GM12878 (cell line): ENCODE measurements around the gene PES1. TPM values are rescaled to one million over a fixed set of nuclear protein-coding genes. Genes with fewer than 3 reads are reported as not detected.
A peak's percentile ranks its signal among the peaks of the same experiment; 100 is the strongest.

Experiments used
- BHLHE40 ChIP-seq, 2 experiments: fragments of 450-650 bp in 1 of 2; IDR thresholded peaks; 2 replicates each; pipeline ENCODE4 v1.6.1; 2011 to 2017; ENCODE audit warnings: low read depth in 2 of 2, borderline replicate concordance in 1 of 2, improper control_type of control experiment in 1 of 2, low read length in 1 of 2, mild to moderate bottlenecking in 1 of 2
- CBFB ChIP-seq: IDR thresholded peaks from 2 replicates; pipeline ENCODE4 v1.6.1; 2016; ENCODE audit warnings: antibody characterized with exemption, low read depth
- HDGF ChIP-seq: fragments of 450-650 bp; IDR thresholded peaks from 2 replicates; pipeline ENCODE4 v1.6.1; 2016; ENCODE audit warnings: antibody characterized with exemption
- IKZF1 ChIP-seq: fragments of 450-650 bp; conservative IDR thresholded peaks from 2 replicates; pipeline ENCODE4 v1.6.1; 2017; ENCODE audit warnings: antibody characterized with exemption, mild to moderate bottlenecking
- MEF2B ChIP-seq: fragments of 450-650 bp; IDR thresholded peaks from 2 replicates; pipeline ENCODE4 v1.6.1; 2018; ENCODE audit warnings: mild to moderate bottlenecking, moderate library complexity; ENCODE audit not compliant: partially characterized antibody, poor library complexity, severe bottlenecking
- MTA2 ChIP-seq: fragments of 450-650 bp; IDR thresholded peaks from 2 replicates; pipeline ENCODE4 v1.6.1; 2016; ENCODE audit warnings: low read depth, mild to moderate bottlenecking, moderate library complexity
- MXI1 ChIP-seq: fragments of 150-350 bp; IDR thresholded peaks from 2 replicates; pipeline ENCODE4 v1.6.1; 2011; ENCODE audit warnings: low read depth, mild to moderate bottlenecking, inconsistent platforms, low read length, improper control_type of control experiment
- PML ChIP-seq: IDR thresholded peaks from 2 replicates; pipeline ENCODE4 v1.6.1; 2012; ENCODE audit warnings: low read length, inconsistent platforms
- polyA plus RNA-seq, 11 experiments: library from polyadenylated mRNA; depleted of rRNA in 4 of 11; unstranded in 6 of 11; stranded (reverse) in 5 of 11; fragments of >200 nt; fragmentation: Nextera tagmentation in 4 of 11; fragmentation: Illumina TruSeq in 1 of 11; extraction: Ambion mirVana in 4 of 11; extraction: Trizol in 1 of 11; gene quantifications; 1 replicate in 1 of 11; 2 replicates in 10 of 11; pipeline versions ENCODE4 v1.2.1 to v1.2.3, GENCODE V29; 2011 to 2016; ENCODE audit warnings: inconsistent platforms in 2 of 11, missing spikeins in 2 of 11, low read depth in 1 of 11
- total RNA-seq, 4 experiments: library from RNA; depleted of rRNA in 3 of 4; stranded (reverse); fragments of >200 nt in 3 of 4; fragmentation: Illumina TruSeq in 1 of 4; extraction: Trizol in 1 of 4; gene quantifications; 2 replicates each; pipeline versions ENCODE4 v1.2.1 to v1.2.3, GENCODE V29; 2013 to 2021
- TF ChIP-seq, protein P1 (sequence below): fragments of 450-650 bp; IDR thresholded peaks from 2 replicates; pipeline ENCODE4 v1.6.1; 2017; ENCODE audit warnings: mild to moderate bottlenecking, low read depth, inconsistent platforms; ENCODE audit not compliant: poor library complexity, severe bottlenecking
- TF ChIP-seq, protein P2 (sequence below): fragments of 450-650 bp; IDR thresholded peaks from 2 replicates; pipeline ENCODE4 v1.6.1; 2017; ENCODE audit warnings: mild to moderate bottlenecking, moderate library complexity
- TF ChIP-seq, protein P3 (sequence below): IDR thresholded peaks from 2 replicates; pipeline ENCODE4 v1.6.1; 2011; ENCODE audit warnings: low read depth, low read length, improper control_type of control experiment, borderline replicate concordance
- TF ChIP-seq, protein P4 (sequence below), 3 experiments: IDR thresholded peaks in 2 of 3; conservative IDR thresholded peaks in 1 of 3; 2 replicates each; pipeline ENCODE4 v1.5.1; 2011; ENCODE audit warnings: low read depth in 3 of 3, low read length in 3 of 3, mild to moderate bottlenecking in 3 of 3, control low read depth in 2 of 3, moderate library complexity in 2 of 3, inconsistent platforms in 1 of 3, mixed read lengths in 1 of 3; ENCODE audit not compliant: control insufficient read depth in 2 of 3, insufficient read depth in 1 of 3; ENCODE audit errors: extremely low read depth in 1 of 3
- TF ChIP-seq, protein P5 (sequence below): fragments of 450-650 bp; conservative IDR thresholded peaks from 2 replicates; pipeline ENCODE4 v1.6.1; 2017; ENCODE audit warnings: mild to moderate bottlenecking, moderate library complexity
- TF ChIP-seq, protein P6 (sequence below): IDR thresholded peaks from 2 replicates; pipeline ENCODE4 v1.6.1; 2011; ENCODE audit warnings: borderline replicate concordance, low read depth, mild to moderate bottlenecking, moderate library complexity, mixed read lengths, low read length; ENCODE audit not compliant: insufficient read depth; ENCODE audit errors: extremely low read length

Gene PES1
- total and polyA plus RNA-seq, 10 of the 15 experiments (the other 5 are each of a cell fraction or from before 2014, with no cell fraction given): 6.9 to 139 (median 106) TPM

DNA sequence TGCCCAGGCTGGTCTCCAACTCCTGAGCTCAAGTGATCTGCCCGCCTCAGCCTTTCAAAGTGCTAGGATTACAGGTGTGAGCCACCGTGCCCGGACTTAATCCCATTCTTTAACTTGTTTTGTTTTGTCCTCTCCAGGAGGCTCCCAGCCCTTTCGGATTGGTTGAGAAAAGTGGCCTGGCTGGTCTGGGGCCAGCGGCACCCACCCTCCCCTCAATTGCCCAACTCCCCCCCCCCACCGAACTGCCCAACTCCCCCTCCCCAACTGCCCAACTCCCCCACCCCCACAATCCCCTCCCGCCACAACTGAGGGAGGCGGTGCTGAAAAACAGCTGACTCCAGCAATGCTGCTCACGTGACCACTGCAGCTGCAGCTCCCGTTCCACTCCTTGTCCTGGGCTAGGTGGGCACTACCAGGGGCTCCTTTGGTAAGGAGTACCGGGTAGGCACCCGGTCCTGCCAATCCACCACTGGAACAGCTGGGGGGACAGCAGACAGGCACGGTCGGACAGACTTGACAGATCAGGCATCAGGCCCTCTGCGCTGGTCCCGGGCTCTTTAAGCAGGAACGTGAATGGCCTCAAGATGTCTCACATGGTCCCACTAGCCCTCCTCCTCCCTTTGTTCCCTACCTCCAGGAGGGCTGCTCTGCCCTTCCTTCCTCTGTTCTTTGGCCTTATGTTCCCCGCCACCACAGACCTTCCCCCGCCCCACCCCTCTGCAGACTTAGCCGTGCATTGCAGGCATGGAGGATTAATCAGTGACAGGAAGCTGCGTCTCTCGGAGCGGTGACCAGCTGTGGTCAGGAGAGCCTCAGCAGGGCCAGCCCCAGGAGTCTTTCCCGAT lies 15.0 kb upstream of the PES1 start, which contains the start of gene TCN2 (continued):
- TF ChIP-seq, protein P1, sequence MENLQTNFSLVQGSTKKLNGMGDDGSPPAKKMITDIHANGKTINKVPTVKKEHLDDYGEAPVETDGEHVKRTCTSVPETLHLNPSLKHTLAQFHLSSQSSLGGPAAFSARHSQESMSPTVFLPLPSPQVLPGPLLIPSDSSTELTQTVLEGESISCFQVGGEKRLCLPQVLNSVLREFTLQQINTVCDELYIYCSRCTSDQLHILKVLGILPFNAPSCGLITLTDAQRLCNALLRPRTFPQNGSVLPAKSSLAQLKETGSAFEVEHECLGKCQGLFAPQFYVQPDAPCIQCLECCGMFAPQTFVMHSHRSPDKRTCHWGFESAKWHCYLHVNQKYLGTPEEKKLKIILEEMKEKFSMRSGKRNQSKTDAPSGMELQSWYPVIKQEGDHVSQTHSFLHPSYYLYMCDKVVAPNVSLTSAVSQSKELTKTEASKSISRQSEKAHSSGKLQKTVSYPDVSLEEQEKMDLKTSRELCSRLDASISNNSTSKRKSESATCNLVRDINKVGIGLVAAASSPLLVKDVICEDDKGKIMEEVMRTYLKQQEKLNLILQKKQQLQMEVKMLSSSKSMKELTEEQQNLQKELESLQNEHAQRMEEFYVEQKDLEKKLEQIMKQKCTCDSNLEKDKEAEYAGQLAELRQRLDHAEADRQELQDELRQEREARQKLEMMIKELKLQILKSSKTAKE: no peak
- TF ChIP-seq MXI1 (0 out of 2 replicates have a peak, but pooled peaks have one; percentile 2), MEF2B (no peak), MTA2 (no peak), HDGF (0 out of 2 replicates have a peak, but pooled peaks have one; percentile 13), CBFB (peak; percentile 37; the same call in 1 of the 2 replicates), BHLHE40 (IDR thresholded peaks at IDR 0.05; ENCODE audit: borderline replicate concordance in 1 of 2, low read depth in 2 of 2, low read length in 1 of 2) (peak; percentile 78 to 94), IKZF1 (0 out of 2 replicates have a peak, but pooled peaks have one; percentile 16), PML (no peak)
- TF ChIP-seq, protein P2, sequence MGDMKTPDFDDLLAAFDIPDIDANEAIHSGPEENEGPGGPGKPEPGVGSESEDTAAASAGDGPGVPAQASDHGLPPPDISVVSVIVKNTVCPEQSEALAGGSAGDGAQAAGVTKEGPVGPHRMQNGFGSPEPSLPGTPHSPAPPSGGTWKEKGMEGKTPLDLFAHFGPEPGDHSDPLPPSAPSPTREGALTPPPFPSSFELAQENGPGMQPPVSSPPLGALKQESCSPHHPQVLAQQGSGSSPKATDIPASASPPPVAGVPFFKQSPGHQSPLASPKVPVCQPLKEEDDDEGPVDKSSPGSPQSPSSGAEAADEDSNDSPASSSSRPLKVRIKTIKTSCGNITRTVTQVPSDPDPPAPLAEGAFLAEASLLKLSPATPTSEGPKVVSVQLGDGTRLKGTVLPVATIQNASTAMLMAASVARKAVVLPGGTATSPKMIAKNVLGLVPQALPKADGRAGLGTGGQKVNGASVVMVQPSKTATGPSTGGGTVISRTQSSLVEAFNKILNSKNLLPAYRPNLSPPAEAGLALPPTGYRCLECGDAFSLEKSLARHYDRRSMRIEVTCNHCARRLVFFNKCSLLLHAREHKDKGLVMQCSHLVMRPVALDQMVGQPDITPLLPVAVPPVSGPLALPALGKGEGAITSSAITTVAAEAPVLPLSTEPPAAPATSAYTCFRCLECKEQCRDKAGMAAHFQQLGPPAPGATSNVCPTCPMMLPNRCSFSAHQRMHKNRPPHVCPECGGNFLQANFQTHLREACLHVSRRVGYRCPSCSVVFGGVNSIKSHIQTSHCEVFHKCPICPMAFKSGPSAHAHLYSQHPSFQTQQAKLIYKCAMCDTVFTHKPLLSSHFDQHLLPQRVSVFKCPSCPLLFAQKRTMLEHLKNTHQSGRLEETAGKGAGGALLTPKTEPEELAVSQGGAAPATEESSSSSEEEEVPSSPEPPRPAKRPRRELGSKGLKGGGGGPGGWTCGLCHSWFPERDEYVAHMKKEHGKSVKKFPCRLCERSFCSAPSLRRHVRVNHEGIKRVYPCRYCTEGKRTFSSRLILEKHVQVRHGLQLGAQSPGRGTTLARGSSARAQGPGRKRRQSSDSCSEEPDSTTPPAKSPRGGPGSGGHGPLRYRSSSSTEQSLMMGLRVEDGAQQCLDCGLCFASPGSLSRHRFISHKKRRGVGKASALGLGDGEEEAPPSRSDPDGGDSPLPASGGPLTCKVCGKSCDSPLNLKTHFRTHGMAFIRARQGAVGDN: no peak
- TF ChIP-seq, protein P3, sequence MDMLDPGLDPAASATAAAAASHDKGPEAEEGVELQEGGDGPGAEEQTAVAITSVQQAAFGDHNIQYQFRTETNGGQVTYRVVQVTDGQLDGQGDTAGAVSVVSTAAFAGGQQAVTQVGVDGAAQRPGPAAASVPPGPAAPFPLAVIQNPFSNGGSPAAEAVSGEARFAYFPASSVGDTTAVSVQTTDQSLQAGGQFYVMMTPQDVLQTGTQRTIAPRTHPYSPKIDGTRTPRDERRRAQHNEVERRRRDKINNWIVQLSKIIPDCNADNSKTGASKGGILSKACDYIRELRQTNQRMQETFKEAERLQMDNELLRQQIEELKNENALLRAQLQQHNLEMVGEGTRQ: peak; percentile 66
- TF ChIP-seq, protein P4, sequence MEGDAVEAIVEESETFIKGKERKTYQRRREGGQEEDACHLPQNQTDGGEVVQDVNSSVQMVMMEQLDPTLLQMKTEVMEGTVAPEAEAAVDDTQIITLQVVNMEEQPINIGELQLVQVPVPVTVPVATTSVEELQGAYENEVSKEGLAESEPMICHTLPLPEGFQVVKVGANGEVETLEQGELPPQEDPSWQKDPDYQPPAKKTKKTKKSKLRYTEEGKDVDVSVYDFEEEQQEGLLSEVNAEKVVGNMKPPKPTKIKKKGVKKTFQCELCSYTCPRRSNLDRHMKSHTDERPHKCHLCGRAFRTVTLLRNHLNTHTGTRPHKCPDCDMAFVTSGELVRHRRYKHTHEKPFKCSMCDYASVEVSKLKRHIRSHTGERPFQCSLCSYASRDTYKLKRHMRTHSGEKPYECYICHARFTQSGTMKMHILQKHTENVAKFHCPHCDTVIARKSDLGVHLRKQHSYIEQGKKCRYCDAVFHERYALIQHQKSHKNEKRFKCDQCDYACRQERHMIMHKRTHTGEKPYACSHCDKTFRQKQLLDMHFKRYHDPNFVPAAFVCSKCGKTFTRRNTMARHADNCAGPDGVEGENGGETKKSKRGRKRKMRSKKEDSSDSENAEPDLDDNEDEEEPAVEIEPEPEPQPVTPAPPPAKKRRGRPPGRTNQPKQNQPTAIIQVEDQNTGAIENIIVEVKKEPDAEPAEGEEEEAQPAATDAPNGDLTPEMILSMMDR (IDR thresholded peaks at IDR 0.05 in 2 of 3, conservative IDR thresholded peaks at IDR 0.05 in 1 of 3; ENCODE audit: control insufficient read depth in 2 of 3, extremely low read depth in 1 of 3, insufficient read depth in 1 of 3, low read depth in 3 of 3, low read length in 3 of 3): 0 out of 6 replicates have a peak, but pooled peaks of 1 of the 3 experiments have one; percentile 12
- TF ChIP-seq, protein P5, sequence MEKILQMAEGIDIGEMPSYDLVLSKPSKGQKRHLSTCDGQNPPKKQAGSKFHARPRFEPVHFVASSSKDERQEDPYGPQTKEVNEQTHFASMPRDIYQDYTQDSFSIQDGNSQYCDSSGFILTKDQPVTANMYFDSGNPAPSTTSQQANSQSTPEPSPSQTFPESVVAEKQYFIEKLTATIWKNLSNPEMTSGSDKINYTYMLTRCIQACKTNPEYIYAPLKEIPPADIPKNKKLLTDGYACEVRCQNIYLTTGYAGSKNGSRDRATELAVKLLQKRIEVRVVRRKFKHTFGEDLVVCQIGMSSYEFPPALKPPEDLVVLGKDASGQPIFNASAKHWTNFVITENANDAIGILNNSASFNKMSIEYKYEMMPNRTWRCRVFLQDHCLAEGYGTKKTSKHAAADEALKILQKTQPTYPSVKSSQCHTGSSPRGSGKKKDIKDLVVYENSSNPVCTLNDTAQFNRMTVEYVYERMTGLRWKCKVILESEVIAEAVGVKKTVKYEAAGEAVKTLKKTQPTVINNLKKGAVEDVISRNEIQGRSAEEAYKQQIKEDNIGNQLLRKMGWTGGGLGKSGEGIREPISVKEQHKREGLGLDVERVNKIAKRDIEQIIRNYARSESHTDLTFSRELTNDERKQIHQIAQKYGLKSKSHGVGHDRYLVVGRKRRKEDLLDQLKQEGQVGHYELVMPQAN: peak; percentile 70
- TF ChIP-seq, protein P6, sequence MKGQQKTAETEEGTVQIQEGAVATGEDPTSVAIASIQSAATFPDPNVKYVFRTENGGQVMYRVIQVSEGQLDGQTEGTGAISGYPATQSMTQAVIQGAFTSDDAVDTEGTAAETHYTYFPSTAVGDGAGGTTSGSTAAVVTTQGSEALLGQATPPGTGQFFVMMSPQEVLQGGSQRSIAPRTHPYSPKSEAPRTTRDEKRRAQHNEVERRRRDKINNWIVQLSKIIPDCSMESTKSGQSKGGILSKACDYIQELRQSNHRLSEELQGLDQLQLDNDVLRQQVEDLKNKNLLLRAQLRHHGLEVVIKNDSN: peak; percentile 92
